ENCODE data around the gene TTLL12. TPM values are rescaled to one million over a fixed set of nuclear protein-coding genes. Genes with fewer than 3 reads are reported as not detected.

TTLL12 gene
- polyA plus RNA-seq, 1 experiment, result 5.7 TPM

DNA sequence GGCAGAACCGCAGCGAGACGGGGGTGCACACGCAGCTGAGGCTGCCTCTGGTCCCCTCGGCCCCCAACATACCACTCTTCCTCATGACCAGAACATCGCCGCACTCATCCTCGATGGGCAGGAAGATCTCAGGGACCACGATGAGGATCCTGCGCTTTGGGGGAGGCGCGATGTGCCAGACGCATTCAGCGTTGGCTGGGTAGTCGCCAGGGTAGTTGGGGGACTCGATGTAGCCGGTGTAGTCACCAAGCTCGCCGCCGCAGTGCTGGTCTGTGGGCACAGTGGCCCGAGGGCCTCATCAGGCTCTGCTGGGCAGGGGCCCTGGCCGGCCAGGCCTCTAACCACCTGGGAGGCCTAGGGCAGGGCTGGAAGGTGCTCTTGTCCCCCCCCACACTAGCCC lies 23.0 kb upstream of the TTLL12 start:
- DNase-seq (ENCODE audit: low read depth, low spot score), result no peak
- Histone ChIP-seq H3K4me3 (ENCODE audit: low read depth, low read length) (no peak overlapping the region), H3K27me3 (ENCODE audit: control insufficient read depth, insufficient read depth, low read length) (peaks cover 16% of the 10 kb centered on the region), H3K9me3 (ENCODE audit: control insufficient read depth, insufficient read depth, low read length) (no peaks in the 10 kb centered on the region), H3K27ac (ENCODE audit: low read depth, low read length) (no peak overlapping the region)
- ChIA-PET POLR2A (no interaction called here), CTCF (interaction anchor here (1.2 kb wide), 1 partner anchor 21 kb away, joined by 3 read pairs; no protein-coding TSS in a partner anchor)
- TF ChIP-seq, protein P1, sequence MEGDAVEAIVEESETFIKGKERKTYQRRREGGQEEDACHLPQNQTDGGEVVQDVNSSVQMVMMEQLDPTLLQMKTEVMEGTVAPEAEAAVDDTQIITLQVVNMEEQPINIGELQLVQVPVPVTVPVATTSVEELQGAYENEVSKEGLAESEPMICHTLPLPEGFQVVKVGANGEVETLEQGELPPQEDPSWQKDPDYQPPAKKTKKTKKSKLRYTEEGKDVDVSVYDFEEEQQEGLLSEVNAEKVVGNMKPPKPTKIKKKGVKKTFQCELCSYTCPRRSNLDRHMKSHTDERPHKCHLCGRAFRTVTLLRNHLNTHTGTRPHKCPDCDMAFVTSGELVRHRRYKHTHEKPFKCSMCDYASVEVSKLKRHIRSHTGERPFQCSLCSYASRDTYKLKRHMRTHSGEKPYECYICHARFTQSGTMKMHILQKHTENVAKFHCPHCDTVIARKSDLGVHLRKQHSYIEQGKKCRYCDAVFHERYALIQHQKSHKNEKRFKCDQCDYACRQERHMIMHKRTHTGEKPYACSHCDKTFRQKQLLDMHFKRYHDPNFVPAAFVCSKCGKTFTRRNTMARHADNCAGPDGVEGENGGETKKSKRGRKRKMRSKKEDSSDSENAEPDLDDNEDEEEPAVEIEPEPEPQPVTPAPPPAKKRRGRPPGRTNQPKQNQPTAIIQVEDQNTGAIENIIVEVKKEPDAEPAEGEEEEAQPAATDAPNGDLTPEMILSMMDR (IDR thresholded peaks at IDR 0.05; ENCODE audit: low read depth, low read length), result no peak

DNA sequence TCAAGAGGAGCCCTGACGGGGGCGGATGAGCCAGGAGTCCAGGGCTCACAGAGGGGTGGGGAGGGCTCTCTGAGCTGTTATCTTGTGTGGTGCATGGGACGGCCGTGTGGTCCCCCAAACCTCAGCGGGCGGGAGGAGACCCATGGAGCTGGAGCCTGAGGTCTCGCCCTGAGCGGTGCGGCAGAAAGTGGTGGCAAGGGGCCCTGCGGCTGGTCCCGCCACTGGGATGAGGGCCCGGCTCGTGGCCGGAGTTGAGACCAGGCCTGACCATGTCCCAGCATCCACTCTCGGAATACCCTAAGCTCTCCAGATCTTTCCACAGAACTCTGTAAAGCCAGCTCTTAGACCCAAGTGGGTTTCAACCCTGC lies 22.6 kb upstream of the TTLL12 start:
- H3K4me3 ChIP-seq (ENCODE audit: low read depth, low read length), result no peak overlapping the region
- H3K9me3 ChIP-seq (ENCODE audit: control insufficient read depth, insufficient read depth, low read length), result no peaks in the 10 kb centered on the region
- TF ChIP-seq, protein P1 (IDR thresholded peaks at IDR 0.05; ENCODE audit: low read depth, low read length), result no peak
- CTCF ChIA-PET, result interaction anchor here (1.2 kb wide), 1 partner anchor 22 kb away, joined by 3 read pairs; no protein-coding TSS in a partner anchor
- no peak overlapping the region for H3K27ac ChIP-seq (ENCODE audit: low read depth, low read length)
- POLR2A ChIA-PET, result no interaction called here
- peaks cover 12% of the 10 kb centered on the region for H3K27me3 ChIP-seq (ENCODE audit: control insufficient read depth, insufficient read depth, low read length)
- no peak for DNase-seq (ENCODE audit: low read depth, low spot score)

DNA sequence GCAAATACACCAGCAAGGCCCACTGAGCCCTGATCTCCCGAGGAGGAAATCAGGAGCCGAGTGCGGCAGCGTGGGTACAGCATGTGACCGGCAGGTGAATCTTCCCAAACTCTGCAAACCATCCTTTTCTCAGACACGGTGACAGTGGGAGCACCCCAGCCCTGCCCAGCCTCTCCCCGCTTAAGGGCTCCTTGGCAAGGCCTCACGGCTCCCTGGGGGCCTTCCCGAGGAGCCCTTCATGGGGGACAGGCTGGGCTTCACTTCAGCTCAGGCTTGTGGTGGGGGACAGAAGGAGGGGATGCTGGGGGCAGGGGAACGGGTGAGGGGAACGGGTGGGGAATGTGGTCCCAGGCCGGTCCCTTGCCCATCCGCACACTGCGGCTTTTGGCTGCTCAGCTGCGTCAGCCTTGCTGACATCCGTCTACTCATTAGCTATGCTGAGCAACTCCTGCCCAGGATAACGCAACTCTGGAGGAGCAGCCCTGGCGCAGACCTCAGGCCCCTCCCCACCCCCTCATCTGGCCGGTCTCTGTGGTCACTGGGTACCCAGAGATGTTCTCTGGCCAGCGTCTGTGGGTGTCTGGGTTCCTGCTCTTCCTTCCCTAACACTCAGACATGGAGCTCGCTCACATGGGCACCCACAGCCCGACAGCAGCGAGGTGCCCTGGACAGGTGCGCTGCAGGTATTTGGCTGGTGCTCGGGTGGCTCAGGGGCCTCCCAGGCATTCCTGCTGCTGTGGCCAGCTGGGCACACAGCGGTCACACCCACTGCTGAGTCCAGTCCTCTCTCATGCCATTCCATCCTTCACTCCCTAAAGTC lies 22.0 kb upstream of the TTLL12 start:
- TF ChIP-seq, protein P1 (IDR thresholded peaks at IDR 0.05; ENCODE audit: low read depth, low read length), result no peak
- Histone ChIP-seq H3K27me3 (ENCODE audit: control insufficient read depth, insufficient read depth, low read length) (peaks cover 10% of the 10 kb centered on the region), H3K27ac (ENCODE audit: low read depth, low read length) (no peak overlapping the region), H3K9me3 (ENCODE audit: control insufficient read depth, insufficient read depth, low read length) (no peaks in the 10 kb centered on the region), H3K4me3 (ENCODE audit: low read depth, low read length) (no peak overlapping the region)
- DNase-seq (ENCODE audit: low read depth, low spot score), result no peak
- ChIA-PET CTCF (interaction anchor here (1.2 to 1.4 kb wide), 2 partner anchors 21 to 23 kb away, joined by 3 to 4 read pairs; no protein-coding TSS in a partner anchor), POLR2A (no interaction called here)

- POLR2A ChIA-PET, result no interaction called here
- CTCF ChIA-PET, result interaction anchor here (1.4 kb wide), 1 partner anchor 20 kb away, joined by 4 read pairs; no protein-coding TSS in a partner anchor
- Histone ChIP-seq H3K9me3 (ENCODE audit: control insufficient read depth, insufficient read depth, low read length) (no peaks in the 10 kb centered on the region), H3K4me3 (ENCODE audit: low read depth, low read length) (no peak overlapping the region), H3K27ac (ENCODE audit: low read depth, low read length) (no peak overlapping the region), H3K27me3 (ENCODE audit: control insufficient read depth, insufficient read depth, low read length) (peaks cover 13% of the 10 kb centered on the region)
- TF ChIP-seq, protein P1 (IDR thresholded peaks at IDR 0.05; ENCODE audit: low read depth, low read length), result no peak
- no peak for DNase-seq (ENCODE audit: low read depth, low spot score)
Measured at GRCh38 chr22:43207849-43208702, 21.1 kb upstream of the TTLL12 start.

All from AG04450 (cell line).